Measurements from ENCODE around the gene SORCS2. TPM values are rescaled to one million over a fixed set of nuclear protein-coding genes. Genes with fewer than 3 reads are reported as not detected.
A peak's percentile ranks its signal among the peaks of the same experiment; 100 is the strongest.

Gene SORCS2
- total and polyA plus RNA-seq, 8 donors = 4.6 to 9.7 (median 7.2) TPM

- peak in 1 of 4 donors; percentile 52 for DNase-seq
- Histone ChIP-seq H3K27me3 (peaks cover 0 to 8% of the 10 kb centered on the region in 2 donors), H3K4me1 (peaks cover 0 to 4% of the 10 kb centered on the region in 2 donors), H3K9me3 (no peaks in the 10 kb centered on the region), H3K27ac (no peak overlapping the region), H3K36me3 (no peaks in the 10 kb centered on the region), H3K4me3 (no peak overlapping the region)
- no peak for ATAC-seq
- intact Hi-C loops (cut with DNase I) = no loop called here
- TF ChIP-seq, protein P1, sequence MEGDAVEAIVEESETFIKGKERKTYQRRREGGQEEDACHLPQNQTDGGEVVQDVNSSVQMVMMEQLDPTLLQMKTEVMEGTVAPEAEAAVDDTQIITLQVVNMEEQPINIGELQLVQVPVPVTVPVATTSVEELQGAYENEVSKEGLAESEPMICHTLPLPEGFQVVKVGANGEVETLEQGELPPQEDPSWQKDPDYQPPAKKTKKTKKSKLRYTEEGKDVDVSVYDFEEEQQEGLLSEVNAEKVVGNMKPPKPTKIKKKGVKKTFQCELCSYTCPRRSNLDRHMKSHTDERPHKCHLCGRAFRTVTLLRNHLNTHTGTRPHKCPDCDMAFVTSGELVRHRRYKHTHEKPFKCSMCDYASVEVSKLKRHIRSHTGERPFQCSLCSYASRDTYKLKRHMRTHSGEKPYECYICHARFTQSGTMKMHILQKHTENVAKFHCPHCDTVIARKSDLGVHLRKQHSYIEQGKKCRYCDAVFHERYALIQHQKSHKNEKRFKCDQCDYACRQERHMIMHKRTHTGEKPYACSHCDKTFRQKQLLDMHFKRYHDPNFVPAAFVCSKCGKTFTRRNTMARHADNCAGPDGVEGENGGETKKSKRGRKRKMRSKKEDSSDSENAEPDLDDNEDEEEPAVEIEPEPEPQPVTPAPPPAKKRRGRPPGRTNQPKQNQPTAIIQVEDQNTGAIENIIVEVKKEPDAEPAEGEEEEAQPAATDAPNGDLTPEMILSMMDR (IDR thresholded peaks at IDR 0.05) = no peak
Measured at GRCh38 chr4:7252510-7253340, 60.4 kb downstream of the SORCS2 start.

- no peak for ATAC-seq
- TF ChIP-seq, protein P1 (IDR thresholded peaks at IDR 0.05) = no peak
- H3K27ac ChIP-seq = no peak overlapping the region
- DNase-seq = peak in 1 of 4 donors; percentile 61
- no peaks in the 10 kb centered on the region for H3K9me3 ChIP-seq
- no peaks in the 10 kb centered on the region for H3K36me3 ChIP-seq
- H3K4me1 ChIP-seq = peaks cover 0 to 4% of the 10 kb centered on the region in 2 donors
- no peak overlapping the region for H3K4me3 ChIP-seq
- intact Hi-C loops (cut with DNase I) = no loop called here
- peaks cover 0 to 8% of the 10 kb centered on the region in 2 donors for H3K27me3 ChIP-seq
Measured at GRCh38 chr4:7253341-7253700, 61.0 kb downstream of the SORCS2 start.

DNA sequence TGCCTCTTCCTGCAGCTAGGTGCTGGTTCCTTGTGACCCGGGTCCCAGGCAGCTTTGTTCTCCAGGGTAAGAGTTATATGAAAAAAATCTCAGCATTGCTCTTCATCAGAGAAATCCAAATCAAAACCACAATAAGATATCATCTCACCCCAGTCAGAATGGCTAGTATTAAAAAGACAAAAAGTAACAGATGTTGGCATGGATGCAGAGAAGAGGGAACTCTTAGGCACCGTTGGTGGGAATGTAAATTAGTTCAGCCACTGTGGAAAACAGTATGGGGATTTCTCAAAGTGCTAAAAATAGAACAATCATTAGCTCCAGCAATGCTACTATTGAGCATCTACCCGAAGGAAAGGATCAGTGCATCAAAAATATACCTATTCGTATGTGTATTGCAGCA is 61.5 kb downstream of the SORCS2 start:
- Histone ChIP-seq H3K27ac (no peak overlapping the region), H3K9me3 (no peaks in the 10 kb centered on the region), H3K4me1 (peaks cover 0 to 4% of the 10 kb centered on the region in 2 donors), H3K4me3 (no peak overlapping the region), H3K27me3 (peaks cover 0 to 8% of the 10 kb centered on the region in 2 donors), H3K36me3 (no peaks in the 10 kb centered on the region)
- ATAC-seq (no peak), DNase-seq (no peak)
- intact Hi-C loops (cut with DNase I) = no loop called here
- TF ChIP-seq, protein P1 (IDR thresholded peaks at IDR 0.05) = no peak

DNA sequence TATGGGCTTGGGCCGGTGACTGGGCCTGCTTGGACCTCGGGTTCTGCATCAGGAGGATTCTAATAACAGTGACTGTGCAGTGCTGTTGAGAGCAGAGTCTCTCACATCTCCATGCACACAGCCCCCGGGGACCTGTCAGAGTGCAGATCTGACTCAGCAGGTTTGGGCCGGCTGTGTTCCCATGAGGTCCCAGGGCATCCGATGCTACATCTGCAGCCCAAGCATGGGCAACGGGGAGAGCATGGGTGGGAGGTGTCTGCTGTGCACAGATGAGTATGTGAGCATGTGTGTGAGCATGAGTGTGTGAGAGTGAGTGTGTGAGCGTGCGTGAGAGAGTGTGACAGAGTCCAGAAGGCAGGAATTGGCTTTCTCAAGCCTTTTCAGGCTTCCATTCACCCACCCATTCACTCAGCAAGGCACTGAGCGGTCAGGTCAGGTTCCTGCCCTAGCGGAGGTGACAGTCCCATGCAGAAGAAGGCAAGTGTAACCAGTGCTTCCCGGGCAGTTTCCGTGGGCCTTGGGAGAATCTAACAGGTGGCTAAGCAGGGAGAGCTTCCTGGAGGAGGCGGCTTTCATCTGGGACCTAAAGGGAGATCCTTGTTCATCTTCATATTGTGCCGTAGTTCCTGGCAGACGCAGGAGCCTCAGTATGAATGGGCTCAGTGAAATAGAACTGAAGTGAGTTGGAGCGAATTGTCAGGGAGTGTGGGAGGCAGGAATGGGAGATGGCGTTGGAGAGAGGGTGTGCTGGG is 62.6 kb downstream of the SORCS2 start:
- TF ChIP-seq, protein P1 (IDR thresholded peaks at IDR 0.05) = no peak
- Histone ChIP-seq H3K27me3 (peaks cover 0 to 8% of the 10 kb centered on the region in 2 donors), H3K9me3 (no peaks in the 10 kb centered on the region), H3K27ac (no peak overlapping the region), H3K4me1 (peaks cover 0 to 2% of the 10 kb centered on the region in 2 donors), H3K4me3 (no peak overlapping the region), H3K36me3 (no peaks in the 10 kb centered on the region)
- intact Hi-C loops (cut with DNase I) = no loop called here
- peak in 1 of 4 donors; percentile 47 for DNase-seq
- ATAC-seq = no peak

GRCh38 chr4:7255488-7255881 is 63.1 kb downstream of the SORCS2 start:
- intact Hi-C loops (cut with DNase I) = no loop called here
- Histone ChIP-seq H3K9me3 (no peaks in the 10 kb centered on the region), H3K36me3 (no peaks in the 10 kb centered on the region), H3K4me3 (no peak overlapping the region), H3K4me1 (no peaks in the 10 kb centered on the region), H3K27ac (no peak overlapping the region), H3K27me3 (peaks cover 0 to 8% of the 10 kb centered on the region in 2 donors)
- no peak for ATAC-seq
- peak in 1 of 4 donors; percentile 68 for DNase-seq
- TF ChIP-seq, protein P1 (IDR thresholded peaks at IDR 0.05) = no peak

Data from left lung (tissue), 10 donors.